Activated T-cell treated with anti-CD3 and anti-CD28 coated beads for 24 hours (primary cell): ENCODE results near the gene PPP1R3G.

Source experiments
- DNase-seq: peaks from one replicate; pipeline ENCODE4 v3.0.0-alpha.2; 2020; ENCODE audit warnings: low read depth

Gene PPP1R3G

DNA sequence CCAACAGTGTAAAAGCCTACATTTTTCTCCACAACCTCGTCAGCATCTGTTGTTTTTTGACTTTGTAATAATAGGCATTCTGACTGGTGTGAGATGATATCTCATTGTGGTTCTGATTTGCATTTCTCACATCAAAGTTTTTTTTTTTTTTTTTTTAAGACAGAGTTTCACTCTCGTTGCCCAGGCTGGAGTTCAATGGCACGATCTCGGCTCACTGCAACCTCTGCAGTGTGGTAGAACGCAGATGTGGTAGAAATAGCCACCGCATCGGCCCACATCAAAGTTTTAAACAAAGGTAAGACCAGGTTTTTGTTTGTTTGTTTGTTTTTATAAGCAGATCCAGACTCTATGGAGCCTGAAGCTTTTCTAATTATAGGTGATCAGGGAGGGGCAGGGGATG lies 12.7 kb upstream of the PPP1R3G start:
- no peak for DNase-seq

DNA sequence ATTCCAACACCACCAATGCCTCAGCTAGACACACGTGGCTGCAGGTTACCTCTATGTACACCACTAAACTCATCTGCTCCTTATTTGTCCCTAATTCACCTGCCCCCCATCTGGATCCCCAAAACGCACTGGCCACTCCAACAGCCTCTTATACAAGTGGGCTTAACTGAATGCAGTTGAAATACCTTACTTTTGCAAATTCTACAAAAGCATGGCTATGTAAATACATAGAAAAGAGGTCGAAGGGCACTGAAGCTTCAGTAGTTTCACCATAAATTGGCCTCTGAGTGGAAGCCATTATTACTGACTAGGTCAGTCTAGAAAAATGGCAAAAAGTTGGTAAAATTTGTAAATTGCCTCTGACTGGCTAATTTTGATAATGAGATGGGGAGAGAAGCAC lies 11.1 kb upstream of the PPP1R3G start:
- no peak for DNase-seq

- DNase-seq: no peak
Measured at GRCh38 chr6:5076931-5077330, 8.2 kb upstream of the PPP1R3G start.

- DNase-seq: no peak
Measured at GRCh38 chr6:5078121-5078669, 6.9 kb upstream of the PPP1R3G start.

GRCh38 chr6:5079692-5080091 lies 5.4 kb upstream of the PPP1R3G start:
- DNase-seq: no peak

DNA sequence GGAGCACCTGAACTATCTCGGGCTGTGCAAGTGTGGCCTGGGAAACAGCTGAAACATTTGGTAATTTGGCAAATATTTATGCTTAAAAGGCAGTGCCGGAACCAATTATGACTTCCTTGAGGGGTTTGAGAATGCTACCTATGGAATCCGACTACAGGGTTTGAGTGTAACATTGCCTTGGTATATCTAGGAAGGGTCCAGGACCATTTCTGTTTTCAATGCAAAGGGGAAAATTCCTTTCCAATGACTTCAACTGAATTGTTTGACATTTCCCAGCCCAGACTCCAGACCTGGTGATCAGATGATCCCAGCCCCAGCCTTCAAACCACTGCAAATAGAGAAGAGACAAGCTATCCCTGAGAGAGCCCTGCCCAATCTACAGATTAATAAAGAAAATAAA lies 4.6 kb upstream of the PPP1R3G start:
- no peak for DNase-seq

DNA sequence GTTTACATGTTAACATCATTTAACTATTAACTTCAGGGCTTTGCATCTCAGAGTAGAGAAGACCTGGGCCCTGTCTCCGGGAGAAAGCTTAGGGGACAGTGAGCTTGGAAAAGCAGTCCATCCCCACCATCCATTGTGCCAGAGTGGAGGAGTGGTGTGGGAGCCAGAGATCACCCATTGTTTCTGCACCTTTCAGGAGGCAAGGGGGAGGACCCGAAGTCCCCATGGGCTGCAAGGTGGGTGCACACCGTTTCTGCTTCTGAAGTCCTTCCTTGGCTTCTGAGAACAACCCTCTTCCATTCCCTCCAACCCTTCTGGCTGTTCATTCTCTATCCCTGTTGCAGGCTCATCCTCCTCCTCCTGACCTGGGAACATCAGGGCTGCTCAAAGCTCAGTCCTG lies 4.0 kb upstream of the PPP1R3G start:
- DNase-seq: no peak

GRCh38 chr6:5081955-5082354 lies 3.2 kb upstream of the PPP1R3G start:
- DNase-seq: no peak

DNA sequence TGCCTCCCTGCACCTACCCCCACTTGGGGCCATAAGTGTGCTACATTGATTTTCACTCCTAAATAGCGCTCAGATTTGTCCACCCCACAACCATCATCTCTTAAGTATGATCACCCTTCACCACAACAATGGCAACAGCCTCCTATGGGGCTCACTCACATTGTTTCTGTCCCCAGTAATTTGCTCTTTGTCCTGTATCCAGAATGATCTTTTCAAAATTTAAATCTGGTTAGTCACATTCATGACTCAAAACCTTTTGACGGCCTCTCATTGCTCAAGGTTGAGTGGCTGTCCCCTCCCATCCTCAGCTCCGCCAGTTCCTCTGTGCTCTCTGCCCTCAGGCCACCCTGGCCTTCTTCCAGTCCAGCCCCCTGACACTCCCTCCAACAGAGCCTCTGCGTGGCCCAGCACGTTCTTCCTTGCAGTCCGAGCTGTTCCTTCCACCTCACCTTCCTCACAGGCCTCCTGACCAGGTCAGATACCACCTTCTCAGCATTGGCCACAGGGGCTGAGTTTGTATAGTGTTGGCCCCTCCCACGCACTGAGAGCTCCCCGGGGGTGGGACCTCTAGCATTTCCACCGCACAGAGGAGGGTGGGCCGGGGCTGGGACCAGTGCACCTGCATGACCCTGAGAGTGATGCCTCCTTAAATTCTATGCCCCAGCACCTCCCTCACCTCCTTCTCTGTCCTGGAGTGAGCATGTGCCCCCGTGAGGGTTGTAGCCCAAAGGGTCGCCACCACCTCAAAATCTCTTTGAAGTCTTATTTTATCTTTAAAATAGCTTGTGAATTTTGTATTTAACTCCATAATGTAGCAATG lies 2.4 kb upstream of the PPP1R3G start:
- no peak for DNase-seq

DNA sequence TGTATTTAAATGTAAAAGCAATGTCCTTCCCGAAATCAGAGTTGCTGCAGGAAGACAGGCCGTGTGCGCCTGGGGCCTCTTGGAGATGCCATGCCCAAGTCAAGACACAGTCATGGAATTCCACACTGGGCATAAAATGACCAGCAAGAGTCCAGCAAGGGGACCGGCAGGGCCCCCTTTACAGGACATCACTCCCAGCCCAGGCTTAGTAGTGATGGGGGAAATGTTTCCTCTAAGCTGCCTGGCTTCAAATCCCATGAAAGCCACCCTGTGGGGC lies 1.9 kb upstream of the PPP1R3G start:
- no peak for DNase-seq

DNA sequence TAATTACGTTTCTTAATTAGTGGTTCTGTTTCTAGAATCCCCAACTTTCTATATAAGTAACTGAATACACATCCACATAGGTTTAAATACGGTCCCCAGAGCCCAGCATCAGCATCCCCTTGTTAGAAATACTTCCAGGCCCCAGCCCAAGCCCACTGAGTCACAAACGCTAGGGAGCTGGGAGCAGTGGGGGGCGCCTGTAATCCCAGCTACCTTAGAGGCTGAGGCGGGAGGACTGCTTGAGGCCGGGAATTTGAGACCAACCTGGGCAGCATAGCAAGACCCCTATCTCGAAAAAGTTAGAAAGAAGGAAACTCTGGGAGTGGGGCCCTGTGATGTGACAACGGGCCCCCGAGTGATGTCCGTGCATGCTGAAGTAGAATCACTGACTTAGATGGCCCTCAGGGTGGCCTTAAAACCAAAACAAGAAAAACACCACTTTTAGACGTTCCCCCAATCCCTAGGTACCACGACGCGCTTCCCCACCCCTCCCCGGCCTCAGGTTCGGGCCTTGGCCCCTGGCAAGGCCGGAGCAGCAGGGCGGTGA lies 1.3 kb upstream of the PPP1R3G start:
- DNase-seq: no peak

GRCh38 chr6:5084360-5084780 lies 771 bp upstream of the PPP1R3G start:
- no peak for DNase-seq

- DNase-seq: no peak
Measured at GRCh38 chr6:5085648-5086293, 630 bp downstream of the PPP1R3G start.

DNA sequence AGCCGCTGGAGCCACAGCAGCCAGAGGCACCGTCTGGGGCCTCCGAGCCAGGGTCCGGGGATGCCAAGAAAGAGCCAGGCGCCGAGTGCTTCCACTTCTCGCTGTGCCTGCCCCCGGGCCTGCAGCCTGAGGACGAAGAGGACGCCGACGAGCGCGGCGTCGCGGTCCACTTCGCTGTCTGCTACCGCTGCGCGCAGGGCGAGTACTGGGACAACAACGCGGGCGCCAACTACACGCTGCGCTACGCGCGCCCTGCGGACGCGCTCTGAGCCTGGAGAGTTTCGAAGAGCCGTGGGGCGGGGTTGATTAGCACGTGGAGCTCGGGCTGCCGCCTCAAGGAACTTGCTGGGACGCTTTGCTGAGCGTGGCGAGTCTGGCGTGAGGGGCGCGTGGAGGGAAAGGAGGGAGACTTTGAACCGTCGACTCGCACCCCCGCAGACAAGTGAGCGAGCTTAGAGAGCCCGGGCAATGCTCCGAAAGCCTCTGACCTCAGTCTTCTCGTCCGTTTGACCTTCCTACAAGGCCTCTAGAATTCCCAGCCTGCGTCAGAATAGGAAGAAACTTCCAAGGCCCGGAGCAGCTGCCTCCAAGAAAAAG lies 1.3 kb downstream of the PPP1R3G start:
- no peak for DNase-seq

- DNase-seq: no peak
Measured at GRCh38 chr6:5087389-5087788, 2.2 kb downstream of the PPP1R3G start.

GRCh38 chr6:5088780-5089179 lies 3.6 kb downstream of the PPP1R3G start:
- DNase-seq: no peak

DNA sequence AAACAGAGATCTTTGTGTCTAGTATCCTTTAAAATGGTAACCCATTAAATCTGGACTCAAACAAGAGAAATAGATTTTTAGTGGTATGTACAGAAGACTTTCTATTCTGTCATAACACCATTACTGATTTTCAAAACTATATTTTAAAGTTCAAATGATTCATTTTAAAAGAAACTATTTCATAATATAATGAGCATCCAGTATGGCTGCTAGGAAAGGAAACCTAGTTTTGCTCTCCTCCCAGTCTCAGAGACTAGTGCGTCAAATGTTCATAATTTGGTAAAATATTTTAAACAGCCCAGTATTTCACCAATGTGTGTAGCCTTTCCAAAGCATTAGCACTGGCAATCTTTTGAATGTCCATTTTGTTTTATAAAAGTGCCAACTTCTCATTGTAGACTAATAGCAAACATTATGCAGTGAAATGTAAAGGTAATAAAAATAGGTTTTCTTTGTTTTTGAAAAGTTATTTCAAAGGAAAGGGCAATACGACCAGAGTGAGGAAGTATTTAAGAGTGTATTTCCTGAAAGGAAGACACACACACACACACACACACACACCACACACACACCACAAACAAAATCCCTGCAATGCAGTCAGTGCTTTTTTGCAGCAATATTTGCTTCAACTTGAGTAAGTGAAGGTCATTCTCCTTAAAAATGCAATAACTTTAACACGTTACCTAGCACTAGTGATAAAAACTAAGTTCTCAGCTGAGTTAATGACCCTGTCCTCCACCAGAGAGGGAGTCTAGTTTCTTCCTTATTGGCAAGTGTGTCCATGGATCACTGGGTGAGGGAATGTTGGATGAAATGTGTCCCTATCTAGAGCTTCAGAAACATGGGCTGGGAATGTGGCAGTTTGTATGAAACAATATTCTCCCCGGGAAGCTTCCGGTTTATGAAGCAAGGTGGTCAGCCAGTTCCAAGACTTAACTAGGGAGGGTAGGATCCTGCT lies 4.6 kb downstream of the PPP1R3G start:
- DNase-seq: no peak

DNA sequence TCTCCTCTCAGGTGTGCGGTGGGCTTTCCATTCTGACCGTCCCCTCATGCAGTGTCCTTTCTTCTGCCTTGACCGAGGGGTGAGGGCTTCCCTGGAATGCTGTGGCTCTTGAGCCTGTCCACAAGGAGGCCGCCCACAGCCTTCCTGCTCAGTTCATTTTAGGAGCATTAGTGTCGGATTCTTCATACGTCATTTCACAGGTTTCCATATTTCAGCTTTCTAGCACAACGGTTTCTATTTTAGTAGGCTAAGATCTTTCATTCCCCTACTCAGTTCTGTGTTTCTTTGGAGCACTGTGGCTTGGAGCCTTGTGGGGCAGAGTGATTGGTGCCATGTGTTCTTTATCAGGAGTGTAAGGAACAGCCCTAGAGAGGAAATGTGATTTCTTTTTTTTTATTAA lies 5.5 kb downstream of the PPP1R3G start:
- no peak for DNase-seq

GRCh38 chr6:5091210-5092069 lies 6.3 kb downstream of the PPP1R3G start:
- no peak for DNase-seq

- no peak for DNase-seq
Measured at GRCh38 chr6:5093231-5094015, 8.3 kb downstream of the PPP1R3G start.
